Inflammatory macrophage treated with lipopolysaccharide for 4 hours (primary cell): Measurements from ENCODE around the gene CCL11.

ENCODE experiments used
- DNase-seq: peaks from one replicate; pipeline ENCODE4 v3.0.0-alpha.2; 2020

CCL11 gene

GRCh38 chr17:34257986-34258326 lies 27.6 kb upstream of the CCL11 start:
- DNase-seq = no peak

DNA sequence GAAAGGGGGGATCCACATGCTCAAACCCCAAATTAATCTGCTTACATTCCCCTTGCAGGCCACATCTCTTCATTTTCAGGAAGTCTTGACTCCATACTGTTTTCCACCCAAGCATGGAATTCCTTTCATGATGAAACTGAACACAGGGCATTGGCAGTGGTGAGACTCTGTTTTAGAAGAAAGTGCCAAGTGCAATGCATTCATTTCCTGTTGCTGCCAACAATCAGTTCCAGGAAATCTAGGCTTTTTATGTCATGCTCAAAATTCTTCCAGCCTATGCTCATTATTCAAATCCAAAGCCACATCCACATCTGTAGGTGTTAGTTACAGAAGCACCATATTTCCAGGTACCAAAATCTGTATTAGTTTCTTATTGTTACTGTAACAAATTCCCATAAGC lies 26.4 kb upstream of the CCL11 start:
- no peak for DNase-seq

DNA sequence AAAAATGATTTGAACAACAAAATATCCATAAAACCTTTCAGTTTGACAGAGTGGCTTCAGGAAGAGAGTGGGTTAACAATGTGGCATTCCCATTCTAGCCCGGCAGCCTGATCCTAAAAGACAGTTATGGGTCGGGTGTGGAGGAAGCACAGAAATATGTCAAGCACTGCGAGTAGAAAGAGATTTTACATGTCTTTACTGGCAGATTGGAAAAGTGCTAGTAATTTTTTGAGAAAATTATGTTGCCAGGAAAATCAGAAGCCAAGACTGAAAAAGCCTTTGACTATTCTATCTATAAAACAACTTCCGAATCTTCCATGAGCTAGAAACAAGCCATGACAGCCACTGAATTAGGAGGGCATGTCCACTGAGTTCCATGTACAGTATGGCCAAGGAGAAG lies 24.7 kb upstream of the CCL11 start:
- DNase-seq = no peak

DNA sequence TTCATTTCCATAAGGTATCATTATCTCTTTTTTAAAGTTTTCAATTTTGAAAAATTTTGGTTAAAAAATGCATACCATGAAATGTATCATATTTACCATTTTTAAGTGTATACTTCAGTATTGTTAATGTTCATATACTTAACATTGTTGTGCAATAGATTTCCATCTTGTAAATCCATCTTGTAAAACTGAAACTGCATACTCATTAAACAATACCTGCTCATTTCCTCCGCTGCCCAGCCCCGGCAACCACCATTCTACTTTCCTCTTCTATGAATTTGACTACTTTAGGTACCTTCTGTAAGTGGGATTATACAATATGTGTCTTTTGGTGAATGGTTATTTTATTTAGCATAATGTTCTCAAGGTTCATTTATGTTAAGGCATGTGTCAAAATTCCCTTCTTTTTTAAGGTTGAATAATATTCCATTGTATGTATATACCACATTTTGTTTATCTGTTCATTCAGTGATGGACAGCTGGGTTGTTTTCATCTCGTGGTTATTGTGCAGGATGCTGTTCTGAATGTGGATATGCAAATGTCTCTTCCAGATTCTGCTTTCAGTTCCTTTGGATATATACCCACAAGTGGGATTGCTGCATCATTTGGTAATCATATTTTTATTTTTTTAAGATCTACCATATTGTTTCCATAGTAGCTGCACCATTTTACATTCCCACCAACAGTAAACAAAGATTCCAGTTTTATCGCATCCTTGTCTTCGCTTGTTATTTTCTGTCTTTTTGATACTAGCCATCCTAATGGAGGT lies 23.8 kb upstream of the CCL11 start:
- peak; percentile 86 for DNase-seq

GRCh38 chr17:34265711-34266110 lies 19.8 kb upstream of the CCL11 start:
- DNase-seq = peak; percentile 81

GRCh38 chr17:34269969-34270368 lies 15.6 kb upstream of the CCL11 start, which contains the start of gene CCL7:
TSS of gene CCL7 (plus strand) at chr17:34270221. CDS start at chr17:34270291, 70 bp downstream.
- peak; percentile 91 for DNase-seq

DNA sequence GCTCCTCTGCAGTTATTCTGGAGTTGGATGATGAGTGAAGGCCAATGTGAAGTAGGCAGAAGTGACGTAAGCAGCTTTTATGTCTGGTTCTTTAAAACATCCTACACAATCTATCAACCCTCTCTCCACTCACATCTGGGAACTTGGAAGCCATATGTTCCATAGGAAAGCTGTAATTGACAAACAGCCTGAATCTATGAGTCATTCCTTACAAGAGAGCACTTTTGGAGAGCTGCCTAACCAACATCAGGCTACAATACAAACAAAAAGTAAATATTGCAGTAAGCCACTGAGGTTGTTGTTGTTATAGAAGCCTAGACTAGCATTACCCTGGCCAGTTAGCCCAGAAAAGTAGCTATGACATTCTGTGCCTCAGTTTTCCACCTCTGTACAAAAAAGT lies 9.7 kb upstream of the CCL11 start:
- DNase-seq = peak; percentile 65

- DNase-seq = no peak
These were observed 8.7 kb upstream of the CCL11 start for GRCh38 chr17:34276826-34277225.

GRCh38 chr17:34283571-34283970 lies 2.0 kb upstream of the CCL11 start:
- DNase-seq = no peak

DNA sequence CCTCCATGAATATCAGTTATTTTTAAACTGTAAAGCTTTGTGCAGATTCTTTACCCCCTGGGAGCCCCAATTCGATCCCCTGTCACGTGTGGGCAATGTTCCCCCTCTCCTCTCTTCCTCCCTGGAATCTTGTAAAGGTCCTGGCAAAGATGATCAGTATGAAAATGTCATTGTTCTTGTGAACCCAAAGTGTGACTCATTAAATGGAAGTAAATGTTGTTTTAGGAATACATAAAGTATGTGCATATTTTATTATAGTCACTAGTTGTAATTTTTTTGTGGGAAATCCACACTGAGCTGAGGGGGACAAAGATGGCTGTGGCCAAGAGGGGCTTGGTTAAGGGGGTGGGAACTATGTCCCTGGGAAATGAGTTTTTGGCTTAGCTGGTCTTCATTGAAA lies 2.3 kb downstream of the CCL11 start:
- DNase-seq = no peak

DNA sequence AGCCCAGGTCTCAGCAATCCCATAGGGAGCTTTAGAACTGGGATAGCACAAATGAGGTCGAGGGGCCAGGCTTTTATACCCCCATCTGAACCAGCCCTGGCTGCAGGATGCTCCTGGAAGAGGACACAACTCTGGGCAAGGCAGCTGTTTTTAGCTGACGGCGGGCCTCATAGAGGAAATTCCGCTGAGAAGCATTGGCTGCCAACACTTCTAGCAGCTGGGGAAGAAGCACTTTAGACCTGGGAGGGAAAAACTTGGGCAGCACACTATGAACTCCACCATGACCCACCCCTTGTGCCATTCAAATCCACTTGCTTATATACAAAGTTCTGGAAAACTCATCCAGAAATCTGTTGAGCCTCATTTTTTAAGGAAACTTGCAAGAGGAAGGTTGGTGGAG lies 5.0 kb downstream of the CCL11 start:
- no peak for DNase-seq

DNA sequence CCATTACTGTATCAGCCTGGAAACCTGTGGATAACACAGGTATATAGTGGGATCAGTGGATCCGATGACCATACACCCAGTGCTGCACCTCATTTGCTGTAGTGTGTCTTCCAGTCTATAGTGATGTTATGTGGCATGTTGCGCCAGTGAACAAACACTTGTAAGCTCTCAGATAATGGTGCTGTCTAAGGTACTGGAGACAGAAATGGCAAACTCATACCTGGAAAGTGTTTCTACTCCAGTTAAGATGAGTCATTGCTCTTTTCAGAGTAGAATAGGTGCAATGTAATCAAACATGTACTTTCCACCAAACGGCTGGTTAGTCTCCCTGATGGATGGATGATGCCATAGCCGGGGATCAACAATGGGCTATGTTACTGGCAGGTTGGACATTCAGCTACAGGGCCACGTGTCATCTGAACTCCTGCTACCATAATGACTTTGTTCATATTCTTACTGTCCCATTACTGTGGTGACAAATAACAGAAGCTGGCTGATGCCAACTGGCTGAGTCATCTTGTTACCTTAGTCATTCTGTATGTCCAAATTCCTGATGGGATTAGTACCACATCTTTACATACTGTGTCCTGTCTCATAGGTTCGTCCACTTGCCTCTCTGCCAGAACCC lies 6.3 kb downstream of the CCL11 start:
- peak; percentile 43 for DNase-seq

DNA sequence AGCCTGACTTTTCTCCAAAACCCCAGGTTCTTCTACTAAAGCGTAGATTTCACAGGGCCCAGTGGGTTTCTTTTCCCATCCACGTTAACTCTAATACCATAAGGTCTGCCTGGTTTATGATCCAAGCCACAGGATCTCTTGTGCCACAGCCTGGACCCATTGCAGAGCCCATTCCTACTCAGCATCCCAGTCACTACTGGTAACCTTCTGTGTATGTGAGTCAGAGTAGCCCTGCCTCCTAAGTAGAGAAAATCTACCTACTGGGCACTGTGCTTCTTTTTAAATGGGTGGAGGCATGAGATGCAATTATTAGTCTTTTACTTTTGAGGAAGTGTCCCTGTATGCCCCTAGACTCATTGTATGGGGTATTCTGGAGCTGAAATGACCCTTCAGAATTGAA lies 13.5 kb downstream of the CCL11 start:
- DNase-seq = no peak

DNA sequence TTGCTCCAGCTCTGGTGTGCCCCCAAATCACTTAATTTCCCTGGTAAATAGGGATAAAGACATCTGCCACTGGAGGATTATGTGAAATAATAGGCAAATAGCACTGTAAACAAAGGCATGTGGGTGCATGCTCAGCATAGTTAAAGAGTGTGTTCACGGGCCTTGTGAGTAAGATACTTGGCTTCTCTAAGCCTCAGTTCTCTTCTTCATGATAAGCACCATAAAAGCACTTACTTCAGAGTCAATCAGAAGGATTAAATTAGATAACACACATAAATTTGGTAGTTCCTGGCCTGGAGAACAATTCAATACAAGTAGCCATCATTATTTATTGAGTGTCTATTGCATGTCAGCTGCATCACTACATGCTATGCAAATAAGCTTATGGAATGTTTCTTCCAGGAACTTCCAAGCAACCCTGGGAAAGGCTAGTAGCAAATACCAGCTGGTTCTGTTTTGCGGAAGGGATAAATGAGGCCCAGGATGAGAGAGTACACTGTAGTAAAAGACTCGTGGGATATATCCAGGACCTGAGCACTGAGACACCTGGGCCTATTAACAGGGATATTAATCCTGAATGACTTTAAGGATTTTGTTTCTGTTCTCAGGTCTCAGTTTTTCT lies 14.5 kb downstream of the CCL11 start:
- DNase-seq = no peak

DNA sequence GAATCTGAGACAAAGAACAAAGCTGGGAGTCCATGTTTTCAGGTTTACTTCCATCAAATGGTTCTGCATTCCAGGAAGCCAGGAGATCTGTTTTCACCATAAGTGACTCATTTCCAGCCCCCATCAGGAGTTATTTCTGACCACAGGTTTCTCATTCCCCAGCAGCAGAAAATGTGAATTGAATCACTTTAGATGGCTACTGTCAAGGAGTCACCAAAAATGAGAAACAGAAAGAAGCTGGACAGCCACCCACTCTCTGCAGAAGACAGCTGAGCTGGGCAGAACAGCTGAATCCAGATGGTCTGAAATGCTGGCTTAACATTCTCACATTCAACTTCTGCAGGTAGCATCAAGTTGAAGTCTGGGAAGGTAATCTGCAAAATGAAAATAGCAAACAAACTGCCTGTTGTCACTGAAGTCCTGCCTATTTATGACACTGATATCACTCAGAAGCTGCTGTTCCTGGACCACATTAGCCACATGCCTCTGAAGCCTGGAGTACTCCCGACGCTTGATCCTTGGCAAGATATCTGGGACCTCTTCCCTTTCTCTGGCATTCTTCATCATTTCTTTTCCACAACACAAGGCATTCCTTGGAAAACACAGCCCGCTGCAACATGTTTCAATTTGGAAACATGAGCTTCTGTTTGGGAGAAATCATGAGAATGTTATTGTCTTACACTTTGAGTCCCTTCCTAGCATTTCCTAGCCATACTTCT lies 15.3 kb downstream of the CCL11 start:
- DNase-seq = peak; percentile 85

DNA sequence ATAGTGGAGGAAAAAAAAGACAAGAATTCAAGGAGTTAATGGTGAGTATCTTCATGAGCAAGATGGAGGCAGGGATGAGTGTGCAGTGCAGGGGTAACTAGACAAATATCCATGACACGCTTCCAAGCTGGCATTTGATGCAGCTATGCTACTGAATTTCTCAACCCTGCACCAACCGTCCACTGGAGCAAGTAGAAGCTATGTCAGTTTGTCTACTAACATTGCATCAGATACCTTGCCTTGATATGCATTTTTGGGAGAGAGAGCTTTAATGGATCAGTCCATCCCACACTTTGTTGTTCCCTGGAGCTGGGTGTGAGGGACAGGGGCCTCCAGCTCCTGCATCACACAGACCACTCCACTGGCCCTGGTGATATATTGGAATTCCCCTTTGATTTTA lies 16.4 kb downstream of the CCL11 start:
- no peak for DNase-seq

- peak; percentile 69 for DNase-seq
These were observed 17.1 kb downstream of the CCL11 start for GRCh38 chr17:34302636-34303035.

GRCh38 chr17:34303606-34304005 lies 18.1 kb downstream of the CCL11 start:
- no peak for DNase-seq

DNA sequence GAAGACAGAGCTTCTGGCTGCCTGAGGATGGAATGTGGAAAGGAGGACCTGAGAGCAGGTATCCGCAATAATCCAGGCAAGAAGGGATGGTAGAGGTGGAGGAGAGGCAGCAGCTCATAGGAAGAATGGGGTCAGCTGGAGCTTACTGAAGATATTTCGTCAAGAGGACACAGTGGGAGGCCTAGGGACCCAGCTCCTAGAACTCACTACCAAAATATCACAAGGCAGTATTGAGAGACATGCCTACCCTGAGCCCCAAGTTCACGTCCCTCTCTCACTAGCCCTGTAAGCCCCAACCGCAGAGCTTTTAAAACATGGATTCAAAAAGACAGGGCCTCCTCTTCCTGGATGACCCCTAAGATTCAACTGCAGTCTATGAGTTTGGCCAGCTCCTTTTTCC lies 19.5 kb downstream of the CCL11 start:
- DNase-seq = no peak

DNA sequence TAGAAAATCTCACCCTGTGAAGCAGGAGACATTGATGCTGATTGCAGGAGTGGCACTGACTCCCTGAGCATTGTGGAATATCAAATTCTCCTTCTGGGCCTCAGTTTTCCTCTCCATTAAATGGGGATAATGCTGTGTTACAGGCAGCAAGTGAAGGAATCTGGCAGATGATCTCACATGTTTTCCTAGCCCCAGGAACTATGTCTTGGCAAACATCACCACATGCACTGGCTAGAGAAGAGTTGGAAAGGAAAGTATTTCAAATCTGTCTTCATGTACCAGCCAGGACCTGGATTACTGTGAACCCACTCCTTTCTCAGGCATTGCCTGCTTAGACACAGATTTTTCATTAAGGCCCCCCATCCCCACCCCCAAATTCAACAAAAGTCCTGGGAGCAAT lies 20.1 kb downstream of the CCL11 start:
- DNase-seq = no peak

DNA sequence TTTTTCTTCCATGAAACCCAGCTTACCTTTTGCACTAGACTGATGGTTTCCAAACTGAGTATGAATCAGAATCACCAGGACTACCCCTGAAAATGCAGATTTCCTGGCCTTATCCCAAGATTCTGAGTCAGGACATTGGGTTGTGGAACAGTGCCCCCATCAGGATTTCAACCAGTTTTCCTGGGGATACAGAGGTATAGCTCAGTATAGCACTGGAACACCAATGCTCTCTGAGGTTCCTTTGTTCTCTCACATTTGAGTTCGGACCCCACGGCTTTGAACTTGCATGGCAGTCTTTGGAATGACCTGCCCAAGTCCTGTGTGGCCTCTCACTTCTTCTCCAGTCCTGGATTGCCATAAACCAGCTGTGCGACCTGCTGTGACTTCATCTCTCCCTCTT lies 20.9 kb downstream of the CCL11 start:
- DNase-seq = peak; percentile 74

- peak; percentile 96 for DNase-seq
These were observed 21.6 kb downstream of the CCL11 start for GRCh38 chr17:34307110-34307509.

DNA sequence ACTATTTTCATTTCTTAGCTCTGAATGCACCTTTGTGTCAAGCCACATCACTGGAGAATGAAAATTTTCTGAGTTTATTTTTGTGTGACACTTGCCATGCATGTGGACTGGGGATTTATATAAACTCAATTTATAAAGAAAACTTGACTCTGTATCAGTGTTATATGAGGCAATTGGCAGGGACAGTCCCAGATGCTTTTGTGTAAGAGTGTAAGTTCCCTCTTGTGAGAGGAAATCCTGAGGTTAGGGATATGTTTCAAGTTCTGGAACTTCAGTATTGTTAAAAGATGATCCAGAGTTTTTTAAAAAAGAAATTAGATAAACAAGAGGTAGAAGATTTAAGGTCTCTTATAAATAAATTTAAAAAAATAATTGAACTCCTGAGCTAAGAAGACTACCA lies 22.8 kb downstream of the CCL11 start:
- peak; percentile 93 for DNase-seq

- no peak for DNase-seq
These were observed 25.7 kb downstream of the CCL11 start for GRCh38 chr17:34311291-34311690.
